ENCODE results near the gene NRTN. TPM values are rescaled to one million over a fixed set of nuclear protein-coding genes. Genes with fewer than 3 reads are reported as not detected.

NRTN gene
- total and polyA plus RNA-seq, 2 of the 13 experiments (the other 11 are each of a cell fraction or from before 2014, with no cell fraction given) = 4.1 to 5.3 TPM

- TF ChIP-seq NR2F2 (IDR thresholded peaks at IDR 0.05; ENCODE audit: borderline replicate concordance, low read depth) = no peak; the same call in 1 of the 2 replicates
- TF ChIP-seq ADNP (CRISPR knock-in tag; IDR thresholded peaks at IDR 0.05) = no peak
- TF ChIP-seq ZNF547 (CRISPR knock-in tag; IDR thresholded peaks at IDR 0.05) = peak; percentile 45; the same call in 1 of the 2 replicates
- TF ChIP-seq ARNTL (CRISPR knock-in tag; IDR thresholded peaks at IDR 0.05) = no peak
- no peak for TF ChIP-seq ZNF652 (CRISPR knock-in tag; IDR thresholded peaks at IDR 0.05; ENCODE audit: borderline replicate concordance, low read depth)
- TF ChIP-seq DR1 (CRISPR knock-in tag; IDR thresholded peaks at IDR 0.05) = 0 out of 2 replicates have a peak, but pooled peaks have one; percentile 24
- TF ChIP-seq ZNF562 (CRISPR knock-in tag; IDR thresholded peaks at IDR 0.05; ENCODE audit: borderline replicate concordance) = no peak
- TF ChIP-seq, protein P1, sequence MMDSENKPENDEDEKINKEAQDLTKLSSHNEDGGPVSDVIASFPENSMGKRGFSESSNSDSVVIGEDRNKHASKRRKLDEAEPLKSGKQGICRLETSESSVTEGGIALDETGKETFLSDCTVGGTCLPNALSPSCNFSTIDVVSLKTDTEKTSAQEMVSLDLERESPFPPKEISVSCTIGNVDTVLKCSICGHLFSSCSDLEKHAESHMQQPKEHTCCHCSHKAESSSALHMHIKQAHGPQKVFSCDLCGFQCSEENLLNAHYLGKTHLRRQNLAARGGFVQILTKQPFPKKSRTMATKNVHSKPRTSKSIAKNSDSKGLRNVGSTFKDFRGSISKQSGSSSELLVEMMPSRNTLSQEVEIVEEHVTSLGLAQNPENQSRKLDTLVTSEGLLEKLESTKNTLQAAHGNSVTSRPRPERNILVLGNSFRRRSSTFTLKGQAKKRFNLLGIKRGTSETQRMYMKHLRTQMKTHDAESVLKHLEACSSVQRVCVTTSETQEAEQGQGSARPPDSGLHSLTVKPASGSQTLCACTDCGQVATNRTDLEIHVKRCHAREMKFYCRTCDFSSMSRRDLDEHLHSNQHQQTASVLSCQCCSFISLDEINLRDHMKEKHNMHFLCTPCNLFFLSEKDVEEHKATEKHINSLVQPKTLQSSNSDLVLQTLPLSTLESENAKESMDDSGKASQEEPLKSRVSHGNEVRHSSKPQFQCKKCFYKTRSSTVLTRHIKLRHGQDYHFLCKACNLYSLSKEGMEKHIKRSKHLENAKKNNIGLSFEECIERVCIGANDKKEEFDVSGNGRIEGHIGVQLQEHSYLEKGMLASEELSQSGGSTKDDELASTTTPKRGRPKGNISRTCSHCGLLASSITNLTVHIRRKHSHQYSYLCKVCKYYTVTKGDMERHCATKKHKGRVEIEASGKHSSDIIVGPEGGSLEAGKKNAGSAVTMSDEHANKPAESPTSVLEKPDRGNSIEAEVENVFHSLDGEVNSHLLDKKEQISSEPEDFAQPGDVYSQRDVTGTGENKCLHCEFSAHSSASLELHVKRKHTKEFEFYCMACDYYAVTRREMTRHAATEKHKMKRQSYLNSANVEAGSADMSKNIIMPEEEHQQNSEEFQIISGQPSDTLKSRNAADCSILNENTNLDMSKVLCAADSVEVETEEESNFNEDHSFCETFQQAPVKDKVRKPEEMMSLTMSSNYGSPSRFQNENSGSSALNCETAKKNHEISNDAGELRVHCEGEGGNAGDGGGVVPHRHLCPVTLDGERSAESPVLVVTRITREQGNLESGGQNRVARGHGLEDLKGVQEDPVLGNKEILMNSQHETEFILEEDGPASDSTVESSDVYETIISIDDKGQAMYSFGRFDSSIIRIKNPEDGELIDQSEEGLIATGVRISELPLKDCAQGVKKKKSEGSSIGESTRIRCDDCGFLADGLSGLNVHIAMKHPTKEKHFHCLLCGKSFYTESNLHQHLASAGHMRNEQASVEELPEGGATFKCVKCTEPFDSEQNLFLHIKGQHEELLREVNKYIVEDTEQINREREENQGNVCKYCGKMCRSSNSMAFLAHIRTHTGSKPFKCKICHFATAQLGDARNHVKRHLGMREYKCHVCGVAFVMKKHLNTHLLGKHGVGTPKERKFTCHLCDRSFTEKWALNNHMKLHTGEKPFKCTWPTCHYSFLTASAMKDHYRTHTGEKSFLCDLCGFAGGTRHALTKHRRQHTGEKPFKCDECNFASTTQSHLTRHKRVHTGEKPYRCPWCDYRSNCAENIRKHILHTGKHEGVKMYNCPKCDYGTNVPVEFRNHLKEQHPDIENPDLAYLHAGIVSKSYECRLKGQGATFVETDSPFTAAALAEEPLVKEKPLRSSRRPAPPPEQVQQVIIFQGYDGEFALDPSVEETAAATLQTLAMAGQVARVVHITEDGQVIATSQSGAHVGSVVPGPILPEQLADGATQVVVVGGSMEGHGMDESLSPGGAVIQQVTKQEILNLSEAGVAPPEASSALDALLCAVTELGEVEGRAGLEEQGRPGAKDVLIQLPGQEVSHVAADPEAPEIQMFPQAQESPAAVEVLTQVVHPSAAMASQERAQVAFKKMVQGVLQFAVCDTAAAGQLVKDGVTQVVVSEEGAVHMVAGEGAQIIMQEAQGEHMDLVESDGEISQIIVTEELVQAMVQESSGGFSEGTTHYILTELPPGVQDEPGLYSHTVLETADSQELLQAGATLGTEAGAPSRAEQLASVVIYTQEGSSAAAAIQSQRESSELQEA (CRISPR knock-in tag; IDR thresholded peaks at IDR 0.05; ENCODE audit: not compliant biosample characterization) = peak; percentile 67
- TF ChIP-seq, protein P2, sequence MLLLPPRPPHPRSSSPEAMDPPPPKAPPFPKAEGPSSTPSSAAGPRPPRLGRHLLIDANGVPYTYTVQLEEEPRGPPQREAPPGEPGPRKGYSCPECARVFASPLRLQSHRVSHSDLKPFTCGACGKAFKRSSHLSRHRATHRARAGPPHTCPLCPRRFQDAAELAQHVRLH (CRISPR knock-in tag; IDR thresholded peaks at IDR 0.05; ENCODE audit: borderline replicate concordance, low read depth) = no peak
- TF ChIP-seq POLR2G (IDR thresholded peaks at IDR 0.05; ENCODE audit: low read depth, low read length) = no peak
- peak; percentile 24; the same call in 1 of the 2 replicates for TF ChIP-seq FOSL2 (CRISPR knock-in tag; IDR thresholded peaks at IDR 0.05)
- TF ChIP-seq KLF13 (CRISPR knock-in tag; IDR thresholded peaks at IDR 0.05) = no peak
- 0 out of 2 replicates have a peak, but pooled peaks have one; percentile 30 for TF ChIP-seq PHF8 (CRISPR knock-in tag; IDR thresholded peaks at IDR 0.05)
- TF ChIP-seq, protein P3, sequence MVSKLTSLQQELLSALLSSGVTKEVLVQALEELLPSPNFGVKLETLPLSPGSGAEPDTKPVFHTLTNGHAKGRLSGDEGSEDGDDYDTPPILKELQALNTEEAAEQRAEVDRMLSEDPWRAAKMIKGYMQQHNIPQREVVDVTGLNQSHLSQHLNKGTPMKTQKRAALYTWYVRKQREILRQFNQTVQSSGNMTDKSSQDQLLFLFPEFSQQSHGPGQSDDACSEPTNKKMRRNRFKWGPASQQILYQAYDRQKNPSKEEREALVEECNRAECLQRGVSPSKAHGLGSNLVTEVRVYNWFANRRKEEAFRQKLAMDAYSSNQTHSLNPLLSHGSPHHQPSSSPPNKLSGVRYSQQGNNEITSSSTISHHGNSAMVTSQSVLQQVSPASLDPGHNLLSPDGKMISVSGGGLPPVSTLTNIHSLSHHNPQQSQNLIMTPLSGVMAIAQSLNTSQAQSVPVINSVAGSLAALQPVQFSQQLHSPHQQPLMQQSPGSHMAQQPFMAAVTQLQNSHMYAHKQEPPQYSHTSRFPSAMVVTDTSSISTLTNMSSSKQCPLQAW (CRISPR knock-in tag; IDR thresholded peaks at IDR 0.05) = peak; percentile 42; the same call in 1 of the 2 replicates
- no peak for TF ChIP-seq RFXANK (CRISPR knock-in tag; IDR thresholded peaks at IDR 0.05)
- no peak for TF ChIP-seq PITX1 (CRISPR knock-in tag; IDR thresholded peaks at IDR 0.05)
- TF ChIP-seq, protein P4, sequence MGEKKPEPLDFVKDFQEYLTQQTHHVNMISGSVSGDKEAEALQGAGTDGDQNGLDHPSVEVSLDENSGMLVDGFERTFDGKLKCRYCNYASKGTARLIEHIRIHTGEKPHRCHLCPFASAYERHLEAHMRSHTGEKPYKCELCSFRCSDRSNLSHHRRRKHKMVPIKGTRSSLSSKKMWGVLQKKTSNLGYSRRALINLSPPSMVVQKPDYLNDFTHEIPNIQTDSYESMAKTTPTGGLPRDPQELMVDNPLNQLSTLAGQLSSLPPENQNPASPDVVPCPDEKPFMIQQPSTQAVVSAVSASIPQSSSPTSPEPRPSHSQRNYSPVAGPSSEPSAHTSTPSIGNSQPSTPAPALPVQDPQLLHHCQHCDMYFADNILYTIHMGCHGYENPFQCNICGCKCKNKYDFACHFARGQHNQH (CRISPR knock-in tag; IDR thresholded peaks at IDR 0.05) = peak; percentile 58; the same call in 1 of the 2 replicates
- no peak for TF ChIP-seq TERF1 (CRISPR knock-in tag; IDR thresholded peaks at IDR 0.05)
Measured at GRCh38 chr19:5805462-5806132, 730 bp downstream of the NRTN start (continued).
